Stimulated activated CD8-positive, alpha-beta memory T cell treated with anti-CD3 and anti-CD28 coated beads, Interleukin-12 subunit alpha, Interleukin-12 subunit beta, amount 100 ng/mL, for 24 hours (primary cell): ENCODE measurements around the gene TBC1D22A.

Source experiments
- DNase-seq: peaks from one replicate; pipeline ENCODE4 v3.0.0-alpha.2; 2020; ENCODE audit errors: extremely low read depth

Gene TBC1D22A

DNA sequence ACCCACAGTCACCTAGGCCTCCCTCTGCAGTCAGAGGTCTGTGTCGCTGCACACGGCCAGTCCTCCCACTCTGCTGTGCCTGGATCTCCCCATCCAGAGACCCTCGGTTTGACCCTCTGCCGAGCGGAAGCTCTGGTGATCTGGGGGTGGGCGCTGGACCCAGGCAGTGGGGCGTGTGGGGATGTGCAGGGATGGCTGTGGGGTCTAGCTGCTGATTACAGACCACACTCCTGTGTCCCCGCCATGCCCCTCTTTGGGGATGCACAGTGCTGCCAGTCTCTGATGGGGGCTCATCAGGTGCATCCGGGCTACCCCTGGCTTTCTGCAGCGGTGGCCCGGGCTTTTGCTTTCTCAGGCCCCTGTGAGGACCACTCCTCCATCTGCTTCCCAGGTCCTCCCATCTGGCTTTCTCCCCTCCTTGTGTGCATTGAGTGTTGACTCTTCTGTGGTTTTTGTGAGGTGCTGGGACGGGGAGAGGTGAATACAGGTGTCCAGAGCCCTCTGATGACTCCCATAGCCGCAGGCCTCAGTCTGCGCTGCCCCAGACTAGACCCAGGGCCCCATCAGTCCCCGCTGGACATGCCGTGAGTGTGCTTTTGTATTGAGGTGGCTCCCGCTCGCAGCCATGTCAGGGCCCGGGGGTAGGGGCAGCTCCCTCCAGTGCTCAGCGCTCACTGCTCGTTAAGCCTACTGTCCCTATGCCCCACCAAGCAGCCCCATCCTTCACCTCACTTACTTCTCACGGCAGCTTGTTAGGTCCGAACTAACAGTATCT, 251.6 kb downstream of the TBC1D22A start:
- DNase-seq = no peak

- no peak for DNase-seq
These were observed 252.3 kb downstream of the TBC1D22A start for GRCh38 chr22:47014636-47015345.

DNA sequence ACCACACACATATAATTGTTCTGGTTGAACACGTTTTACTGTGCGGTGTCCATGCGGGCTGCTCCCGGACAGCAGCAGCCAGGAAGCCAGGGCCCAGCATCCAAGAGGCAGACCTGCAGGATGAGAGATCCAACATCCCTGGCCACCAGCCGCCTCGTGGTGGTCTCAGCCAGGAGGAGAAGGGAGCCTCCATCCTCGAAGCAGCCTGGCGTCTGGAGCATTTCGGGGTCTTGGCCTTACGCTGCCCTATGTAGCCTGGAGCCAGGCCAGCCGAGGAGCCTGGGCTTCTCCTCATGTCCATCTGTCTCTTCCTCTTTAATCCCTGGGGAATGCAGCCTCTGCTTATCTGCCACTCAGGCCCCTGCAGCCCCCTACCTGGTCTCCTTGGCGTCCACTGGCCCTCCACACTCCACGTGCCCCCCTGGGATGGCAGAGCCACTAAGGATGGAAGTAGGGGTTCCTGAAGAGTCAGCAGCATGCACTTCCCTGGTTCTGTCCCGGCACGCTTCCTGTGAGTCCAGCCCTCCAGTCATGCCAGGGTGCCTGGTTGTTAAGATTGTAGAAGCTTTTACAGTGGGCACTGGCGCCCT, 253.2 kb downstream of the TBC1D22A start:
- DNase-seq = no peak

GRCh38 chr22:47016631-47017030, 254.2 kb downstream of the TBC1D22A start:
- no peak for DNase-seq

DNA sequence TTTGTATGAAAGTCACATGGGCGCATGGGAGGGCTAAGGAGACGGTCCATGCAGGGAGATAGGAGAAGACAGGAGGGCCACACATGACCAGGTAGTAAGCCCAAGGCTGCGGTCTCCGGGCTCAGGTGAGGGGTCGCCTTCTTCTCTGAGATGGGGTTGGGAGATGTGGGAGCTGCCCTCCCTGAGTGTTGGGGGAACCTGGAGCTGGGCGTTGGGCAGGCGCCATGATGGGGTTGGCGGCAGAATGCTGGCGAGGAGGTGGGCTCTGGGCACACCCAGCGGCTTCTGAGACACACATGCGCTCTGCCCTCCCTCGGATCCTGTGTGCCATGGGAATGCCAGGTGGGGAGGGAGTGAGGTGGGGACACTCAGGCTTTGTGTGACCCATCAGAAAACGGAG, 254.8 kb downstream of the TBC1D22A start:
- DNase-seq = no peak

GRCh38 chr22:47018010-47018910, 255.8 kb downstream of the TBC1D22A start:
- no peak for DNase-seq

DNA sequence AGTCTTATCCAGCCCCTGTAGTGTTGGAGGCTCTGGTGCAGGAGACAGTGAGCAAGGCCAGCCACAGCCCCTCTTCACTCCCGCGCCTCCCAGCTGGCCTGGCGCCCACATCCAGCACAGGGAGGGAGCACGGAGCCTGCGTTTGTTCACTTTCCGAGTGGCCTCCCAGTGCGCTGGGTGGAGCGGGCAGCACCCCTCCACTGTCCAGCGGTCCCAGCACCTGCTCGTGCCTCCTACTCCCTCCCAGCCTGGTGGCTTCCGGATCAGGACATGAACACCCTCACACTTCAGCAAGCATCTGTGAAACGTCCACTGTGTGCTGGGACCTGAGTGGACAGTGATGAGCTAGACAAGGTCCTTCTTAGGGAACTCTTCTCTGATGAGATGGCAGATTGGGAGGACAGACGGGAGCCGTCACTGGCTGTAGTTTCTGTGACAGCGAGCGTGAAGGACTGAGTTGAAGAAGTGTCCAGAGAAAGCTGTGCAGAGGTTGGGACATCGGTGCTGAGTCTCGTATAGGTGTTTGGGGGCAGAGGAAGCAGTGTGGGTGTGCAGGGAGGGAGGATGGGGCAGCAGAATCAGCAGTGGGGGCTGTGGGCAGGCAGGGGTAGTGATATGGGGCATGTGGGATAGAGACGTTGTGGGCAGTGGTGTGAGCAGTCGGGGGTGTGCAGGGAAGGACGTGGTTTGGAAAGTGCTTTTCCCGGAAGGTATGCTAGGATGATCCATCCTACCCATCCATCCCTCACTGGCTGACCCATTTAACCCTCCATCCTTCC, 256.8 kb downstream of the TBC1D22A start:
- DNase-seq = no peak

DNA sequence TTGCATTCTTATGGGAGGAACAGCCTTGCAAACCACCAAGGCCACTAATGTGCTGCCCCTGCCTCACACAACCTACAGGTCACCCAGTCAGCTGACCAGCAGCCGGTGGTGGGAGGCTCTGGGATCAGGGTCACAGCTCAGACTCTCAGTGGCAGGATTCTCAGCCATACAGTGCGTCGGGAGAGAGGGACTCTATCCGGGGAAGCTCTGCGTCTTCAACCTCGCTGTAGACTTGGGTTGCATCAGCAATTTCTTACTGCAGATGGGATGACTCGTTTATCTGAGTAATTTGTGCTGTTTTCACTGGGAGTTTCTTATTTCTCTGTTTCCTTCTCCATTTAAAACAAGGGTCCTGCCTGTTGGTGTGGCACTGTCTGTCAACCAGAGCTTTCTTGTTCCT, 257.7 kb downstream of the TBC1D22A start:
- no peak for DNase-seq

- DNase-seq = no peak
These were observed 259.1 kb downstream of the TBC1D22A start for GRCh38 chr22:47021371-47022074.

DNA sequence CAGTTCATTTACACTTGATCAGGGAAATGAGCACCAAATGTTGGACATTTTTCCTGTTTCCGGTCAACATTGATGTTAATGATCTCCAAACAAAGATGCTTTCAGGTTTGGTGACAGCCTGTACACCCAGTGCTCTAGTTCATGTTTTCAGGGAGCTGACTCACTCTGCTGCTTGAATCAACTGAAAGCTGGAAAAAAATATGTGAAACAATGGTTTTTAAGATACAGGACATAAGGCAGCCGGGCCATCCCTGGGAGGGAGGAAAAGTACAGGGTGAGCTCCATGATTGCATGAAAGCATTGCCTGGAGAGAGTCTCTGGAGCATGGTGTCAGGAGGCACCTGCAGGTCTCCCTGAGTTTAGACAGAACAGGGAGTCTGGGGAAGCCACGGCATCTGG, 259.6 kb downstream of the TBC1D22A start:
- DNase-seq = no peak

DNA sequence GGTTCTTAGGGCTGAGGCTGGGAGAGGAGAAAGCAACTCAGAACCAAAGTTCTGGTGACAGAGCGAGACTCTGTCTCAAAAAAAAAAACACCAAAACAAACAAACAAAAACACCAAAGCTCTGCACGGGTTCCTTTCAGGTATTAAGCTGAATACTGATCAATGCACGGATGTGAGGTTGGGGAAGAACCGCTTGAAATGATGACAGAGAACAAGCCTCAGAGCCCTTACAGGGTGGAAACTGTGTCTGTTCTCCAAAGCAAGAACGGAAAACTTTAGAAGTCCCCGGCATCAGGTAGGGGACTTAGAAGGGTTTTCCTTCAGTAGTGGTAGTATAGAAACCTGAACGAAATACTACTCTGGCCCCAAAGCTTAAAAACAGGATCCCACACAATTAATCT, 260.0 kb downstream of the TBC1D22A start:
- DNase-seq = no peak

- DNase-seq = no peak
These were observed 261.4 kb downstream of the TBC1D22A start for GRCh38 chr22:47023871-47024270.

GRCh38 chr22:47027766-47028165, 265.3 kb downstream of the TBC1D22A start:
- DNase-seq = no peak

DNA sequence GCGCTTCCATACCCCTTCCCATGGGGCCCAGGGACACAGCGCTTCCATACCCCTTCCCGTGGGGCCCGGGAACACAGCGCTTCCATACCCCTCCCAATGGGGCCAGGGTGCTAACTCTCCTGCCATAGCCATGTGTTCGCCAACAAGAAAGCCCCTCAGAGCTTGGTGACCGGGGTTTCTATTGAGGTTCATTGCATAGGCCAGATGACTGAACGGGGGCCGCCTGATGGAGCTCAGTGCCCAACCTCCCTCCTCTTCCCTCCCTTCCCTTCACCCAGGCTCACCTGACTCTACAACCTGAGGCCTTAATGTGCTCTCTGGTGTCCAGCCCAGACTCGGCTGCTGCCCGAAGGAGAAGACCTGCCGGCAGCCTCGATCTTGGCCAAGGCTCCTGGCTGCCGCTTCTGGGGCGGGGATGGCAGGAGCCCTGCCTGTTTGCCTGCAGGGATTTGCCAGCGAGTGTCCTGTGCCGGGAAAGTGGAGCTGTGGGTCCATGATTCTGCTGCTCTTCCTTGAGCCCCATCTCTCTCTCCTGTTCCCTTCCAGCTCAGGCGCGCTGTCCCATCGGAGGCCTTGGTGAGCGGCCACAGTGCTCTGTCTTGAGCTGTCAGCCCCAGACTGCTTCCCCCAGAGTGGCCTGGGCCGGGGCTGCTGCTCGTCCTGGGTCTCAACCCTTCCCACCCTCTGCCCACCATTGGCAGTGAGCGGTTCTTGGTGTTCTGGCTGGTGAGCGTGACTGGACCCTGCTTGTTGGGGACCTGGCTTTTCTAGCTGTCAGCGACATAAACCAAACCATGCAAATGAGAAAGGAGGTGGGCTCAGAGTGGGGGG, 267.0 kb downstream of the TBC1D22A start:
- DNase-seq = no peak

GRCh38 chr22:47030143-47030661, 267.8 kb downstream of the TBC1D22A start:
- no peak for DNase-seq

GRCh38 chr22:47030881-47031627, 268.6 kb downstream of the TBC1D22A start:
- DNase-seq = no peak

DNA sequence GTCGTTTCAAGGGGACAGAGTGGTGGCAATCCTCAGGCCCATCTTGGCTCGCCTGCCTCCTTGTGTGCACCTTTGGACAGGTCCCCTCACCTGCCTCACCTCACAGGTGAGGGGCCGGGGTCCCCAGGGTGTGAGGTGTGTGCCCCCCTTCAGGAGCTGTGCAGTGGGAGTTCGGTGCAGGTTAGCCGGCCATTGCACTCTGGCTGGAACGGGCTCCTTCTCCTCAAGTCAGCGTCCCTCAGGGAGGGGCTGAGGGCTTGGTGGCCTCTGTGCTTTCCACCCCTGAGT, 269.1 kb downstream of the TBC1D22A start:
- DNase-seq = no peak

GRCh38 chr22:47032091-47032943, 269.9 kb downstream of the TBC1D22A start:
- no peak for DNase-seq
